KOPT-K1 (cell line): ENCODE results near the gene MT1M.

Experiments used
- H3K27ac ChIP-seq: fragments of 200-600 bp; sonication (generic); 2 replicates; pipeline ENCODE4 v1.5.1; 2016; ENCODE audit warnings: antibody characterized with exemption, mild to moderate bottlenecking, low read depth, low read length; ENCODE audit not compliant: poor library complexity, severe bottlenecking
- H3K36me3 ChIP-seq: fragments of 200-600 bp; sonication (generic); 2 replicates; pipeline ENCODE4 v1.5.1; 2017; ENCODE audit warnings: antibody characterized with exemption, mild to moderate bottlenecking, low read length, moderate library complexity; ENCODE audit not compliant: insufficient read depth
- H3K9me3 ChIP-seq: fragments of 200-600 bp; sonication (generic); 2 replicates; pipeline ENCODE4 v1.5.1; 2017; ENCODE audit warnings: antibody characterized with exemption, low read length, mild to moderate bottlenecking; ENCODE audit not compliant: insufficient read depth, poor library complexity, severe bottlenecking

Gene MT1M

GRCh38 chr16:56632848-56633365, 448 bp downstream of the MT1M start:
- H3K36me3 ChIP-seq: no peaks in the 10 kb centered on the region
- no peak overlapping the region for H3K27ac ChIP-seq
- H3K9me3 ChIP-seq: no peaks in the 10 kb centered on the region

GRCh38 chr16:56633535-56633934, 1.1 kb downstream of the MT1M start:
- H3K36me3 ChIP-seq: no peaks in the 10 kb centered on the region

GRCh38 chr16:56634715-56635440, 2.4 kb downstream of the MT1M start:
- H3K27ac ChIP-seq: no peak overlapping the region
- H3K9me3 ChIP-seq: no peaks in the 10 kb centered on the region
- H3K36me3 ChIP-seq: no peaks in the 10 kb centered on the region

More at GRCh38 chr16:56633535-56633934, 1.1 kb downstream of the MT1M start:
- no peak overlapping the region for H3K27ac ChIP-seq
- no peaks in the 10 kb centered on the region for H3K9me3 ChIP-seq

GRCh38 chr16:56635441-56635967, 3.0 kb downstream of the MT1M start:
- Histone ChIP-seq H3K9me3 (no peaks in the 10 kb centered on the region), H3K27ac (no peak overlapping the region), H3K36me3 (no peaks in the 10 kb centered on the region)

- no peaks in the 10 kb centered on the region for H3K36me3 ChIP-seq
- H3K9me3 ChIP-seq: no peaks in the 10 kb centered on the region
- H3K27ac ChIP-seq: no peak overlapping the region
Observed at GRCh38 chr16:56636616-56637413, 4.4 kb downstream of the MT1M start.

- no peaks in the 10 kb centered on the region for H3K9me3 ChIP-seq
- H3K36me3 ChIP-seq: no peaks in the 10 kb centered on the region
- no peak within 1 kb of the TSS for H3K27ac ChIP-seq
Observed at GRCh38 chr16:56637814-56638750, 5.6 kb downstream of the MT1M start, which contains the start of gene MT1A. Gene MT1A (plus strand): TSS chr16:56638666. CDS start chr16:56638739, 73 bp downstream.

- Histone ChIP-seq H3K27ac (no peak overlapping the region), H3K9me3 (no peaks in the 10 kb centered on the region), H3K36me3 (no peaks in the 10 kb centered on the region)
Observed at GRCh38 chr16:56639045-56639444, 6.6 kb downstream of the MT1M start.

- Histone ChIP-seq H3K9me3 (no peaks in the 10 kb centered on the region), H3K27ac (no peak overlapping the region), H3K36me3 (no peaks in the 10 kb centered on the region)
Observed at GRCh38 chr16:56640076-56640475, 7.6 kb downstream of the MT1M start.

GRCh38 chr16:56641166-56641565, 8.7 kb downstream of the MT1M start:
- H3K27ac ChIP-seq: no peak overlapping the region
- H3K36me3 ChIP-seq: no peaks in the 10 kb centered on the region
- no peaks in the 10 kb centered on the region for H3K9me3 ChIP-seq

- Histone ChIP-seq H3K9me3 (no peaks in the 10 kb centered on the region), H3K36me3 (no peaks in the 10 kb centered on the region), H3K27ac (no peak overlapping the region)
Observed at GRCh38 chr16:56643080-56643778, 10.8 kb downstream of the MT1M start.

GRCh38 chr16:56643833-56644232, 11.4 kb downstream of the MT1M start:
- H3K9me3 ChIP-seq: no peaks in the 10 kb centered on the region
- H3K27ac ChIP-seq: no peak overlapping the region
- no peaks in the 10 kb centered on the region for H3K36me3 ChIP-seq

- Histone ChIP-seq H3K9me3 (no peaks in the 10 kb centered on the region), H3K36me3 (no peaks in the 10 kb centered on the region), H3K27ac (no peak overlapping the region)
Observed at GRCh38 chr16:56645311-56645710, 12.9 kb downstream of the MT1M start.

GRCh38 chr16:56645838-56646237, 13.4 kb downstream of the MT1M start:
- H3K27ac ChIP-seq: no peak overlapping the region
- no peaks in the 10 kb centered on the region for H3K36me3 ChIP-seq

More at GRCh38 chr16:56645838-56646237, 13.4 kb downstream of the MT1M start:
- H3K9me3 ChIP-seq: no peaks in the 10 kb centered on the region
